MCF 10A (cell line): Measurements from ENCODE around the gene SGTB. TPM values are rescaled to one million over a fixed set of nuclear protein-coding genes. Genes with fewer than 3 reads are reported as not detected.

Experiments used
- BruUV-seq: library from RNA; stranded (reverse); fragments of 400-500 nt; replicated peaks from 2 replicates; lab custom pipeline; 2021; lab: Mats Ljungman, UMichigan
- CTCF ChIA-PET: fragments of 300-600 bp; sonication (Branson Sonifier 250); formaldehyde crosslinking; extraction: SDS; loops from one replicate; lab custom pipeline; 2021; ENCODE audit warnings: antibody characterized with exemption, inconsistent platforms; lab: Yijun Ruan, JAX
- POLR2A ChIA-PET: fragments of 300-600, 350-650 bp; sonication (Branson Sonifier 250); formaldehyde crosslinking; extraction: SDS; loops from one replicate; lab custom pipeline; 2020; ENCODE audit warnings: antibody characterized with exemption, inconsistent platforms; lab: Yijun Ruan, JAX
- DNase-seq: peaks from one replicate; pipeline ENCODE4 v3.0.0-alpha.2; 2018; ENCODE audit not compliant: unreplicated experiment
- H3K27ac Mint-ChIP-seq: one replicate; pipeline ENCODE4 v1.8.0; 2022; ENCODE audit warnings: mild to moderate bottlenecking, low read depth, mixed read lengths; ENCODE audit not compliant: unreplicated experiment
- H3K27me3 Mint-ChIP-seq: one replicate; pipeline ENCODE4 v1.8.0; 2022; ENCODE audit warnings: mixed read lengths; ENCODE audit not compliant: insufficient read depth, unreplicated experiment
- H3K36me3 Mint-ChIP-seq: one replicate; pipeline ENCODE4 v1.8.0; 2022; ENCODE audit warnings: mild to moderate bottlenecking, moderate library complexity, mixed read lengths; ENCODE audit not compliant: insufficient read depth, unreplicated experiment
- H3K4me1 Mint-ChIP-seq: one replicate; pipeline ENCODE4 v1.8.0; 2022; ENCODE audit warnings: mixed read lengths; ENCODE audit not compliant: insufficient read depth, unreplicated experiment
- H3K4me3 Mint-ChIP-seq: one replicate; pipeline ENCODE4 v1.8.0; 2022; ENCODE audit warnings: mild to moderate bottlenecking, moderate library complexity, mixed read lengths; ENCODE audit not compliant: unreplicated experiment
- H3K9me3 Mint-ChIP-seq: one replicate; pipeline ENCODE4 v1.8.0; 2022; ENCODE audit warnings: mixed read lengths; ENCODE audit not compliant: unreplicated experiment
- intact Hi-C: fragments of 100-400 bp; cut with micrococcal nuclease; formaldehyde crosslinking; loops from 2 replicates; pipeline ENCODE4 v1.14.1; 2022
- total RNA-seq: library from RNA; stranded (reverse); gene quantifications from 2 replicates; pipeline ENCODE4 v1.2.3, GENCODE V29; 2022
- TF ChIP-seq, protein P1 (sequence below): fragments of 200-600 bp; IDR thresholded peaks from one replicate; pipeline ENCODE4 v1.8.0; 2022; ENCODE audit warnings: antibody characterized with exemption, mild to moderate bottlenecking; ENCODE audit not compliant: unreplicated experiment

The SGTB gene
- total RNA-seq, 1 experiment from 2014 or later = 15.8 TPM

DNA sequence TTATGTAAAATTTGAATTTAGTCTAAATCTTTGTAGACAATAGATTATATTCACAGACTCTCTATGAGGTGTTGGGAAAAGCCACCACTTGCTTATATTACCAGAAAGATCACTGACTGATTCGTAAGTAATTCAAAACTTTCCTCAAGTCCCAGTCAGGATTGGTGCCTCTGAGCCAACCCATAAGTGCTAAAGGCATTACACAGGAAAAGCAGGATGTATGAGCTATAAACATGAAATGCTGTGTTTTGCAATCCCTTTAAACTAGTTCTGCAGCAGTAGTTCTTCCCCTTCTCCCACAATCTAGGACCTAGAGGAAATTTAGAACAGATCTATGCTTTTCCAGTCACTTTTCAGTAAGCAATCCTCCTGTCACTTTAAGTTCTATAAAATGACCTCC lies 49.1 kb downstream of the SGTB start:
- no peak for DNase-seq
- ChIA-PET CTCF (interaction anchor here (0.7 to 1.2 kb wide), 2 partner anchors 8 to 482 kb away, joined by 3 to 4 read pairs; no protein-coding TSS in a partner anchor), POLR2A (interaction anchor here (0.7 kb wide), 1 partner anchor 9 kb away, joined by 3 read pairs; no protein-coding TSS in a partner anchor)
- H3K9me3 Mint-ChIP-seq = no peaks in the 10 kb centered on the region
- intact Hi-C loops = no loop called here
- no peak overlapping the region for H3K27ac Mint-ChIP-seq
- H3K27me3 Mint-ChIP-seq = no peaks in the 10 kb centered on the region
- peaks cover 25% of the 10 kb centered on the region for H3K36me3 Mint-ChIP-seq
- BruUV-seq = no TSS peak
- H3K4me1 Mint-ChIP-seq = no peaks in the 10 kb centered on the region
- H3K4me3 Mint-ChIP-seq = no peak overlapping the region
- TF ChIP-seq, protein P1, sequence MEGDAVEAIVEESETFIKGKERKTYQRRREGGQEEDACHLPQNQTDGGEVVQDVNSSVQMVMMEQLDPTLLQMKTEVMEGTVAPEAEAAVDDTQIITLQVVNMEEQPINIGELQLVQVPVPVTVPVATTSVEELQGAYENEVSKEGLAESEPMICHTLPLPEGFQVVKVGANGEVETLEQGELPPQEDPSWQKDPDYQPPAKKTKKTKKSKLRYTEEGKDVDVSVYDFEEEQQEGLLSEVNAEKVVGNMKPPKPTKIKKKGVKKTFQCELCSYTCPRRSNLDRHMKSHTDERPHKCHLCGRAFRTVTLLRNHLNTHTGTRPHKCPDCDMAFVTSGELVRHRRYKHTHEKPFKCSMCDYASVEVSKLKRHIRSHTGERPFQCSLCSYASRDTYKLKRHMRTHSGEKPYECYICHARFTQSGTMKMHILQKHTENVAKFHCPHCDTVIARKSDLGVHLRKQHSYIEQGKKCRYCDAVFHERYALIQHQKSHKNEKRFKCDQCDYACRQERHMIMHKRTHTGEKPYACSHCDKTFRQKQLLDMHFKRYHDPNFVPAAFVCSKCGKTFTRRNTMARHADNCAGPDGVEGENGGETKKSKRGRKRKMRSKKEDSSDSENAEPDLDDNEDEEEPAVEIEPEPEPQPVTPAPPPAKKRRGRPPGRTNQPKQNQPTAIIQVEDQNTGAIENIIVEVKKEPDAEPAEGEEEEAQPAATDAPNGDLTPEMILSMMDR = no peak

GRCh38 chr5:65668696-65669095 lies 53.2 kb downstream of the SGTB start:
- H3K4me3 Mint-ChIP-seq = no peak overlapping the region
- H3K4me1 Mint-ChIP-seq = no peaks in the 10 kb centered on the region
- peaks cover 22% of the 10 kb centered on the region for H3K36me3 Mint-ChIP-seq
- BruUV-seq = no TSS peak
- no peak overlapping the region for H3K27ac Mint-ChIP-seq
- intact Hi-C loops = no loop called here
- TF ChIP-seq, protein P1 = no peak
- no peaks in the 10 kb centered on the region for H3K9me3 Mint-ChIP-seq
- ChIA-PET CTCF (no interaction called here), POLR2A (no interaction called here)
- DNase-seq = no peak
- no peaks in the 10 kb centered on the region for H3K27me3 Mint-ChIP-seq

- peak; percentile 31 for DNase-seq
- TF ChIP-seq, protein P1 = peak; percentile 31
- peaks cover 42% of the 10 kb centered on the region for H3K36me3 Mint-ChIP-seq
- ChIA-PET CTCF (interaction anchor here (0.6 to 2.5 kb wide), 10 partner anchors 9 to 435 kb away, joined by 3 to 12 read pairs (median 4); no protein-coding TSS in a partner anchor), POLR2A (interaction anchor here (0.9 to 1.5 kb wide), 5 partner anchors 8 to 59 kb away, joined by 3 to 5 read pairs (median 3); no protein-coding TSS in a partner anchor)
- no peaks in the 10 kb centered on the region for H3K4me1 Mint-ChIP-seq
- intact Hi-C loops = no loop called here
- no peaks in the 10 kb centered on the region for H3K27me3 Mint-ChIP-seq
- no peak overlapping the region for H3K4me3 Mint-ChIP-seq
- no TSS peak for BruUV-seq
- H3K9me3 Mint-ChIP-seq = no peaks in the 10 kb centered on the region
- no peak overlapping the region for H3K27ac Mint-ChIP-seq
These were observed 57.9 kb downstream of the SGTB start for GRCh38 chr5:65663804-65664521.

- no peak overlapping the region for H3K27ac Mint-ChIP-seq
- no peaks in the 10 kb centered on the region for H3K4me1 Mint-ChIP-seq
- TF ChIP-seq, protein P1 = no peak
- no peaks in the 10 kb centered on the region for H3K27me3 Mint-ChIP-seq
- intact Hi-C loops = no loop called here
- CTCF ChIA-PET = no interaction called here
- H3K9me3 Mint-ChIP-seq = no peaks in the 10 kb centered on the region
- BruUV-seq = no TSS peak
- H3K36me3 Mint-ChIP-seq = peaks cover 37% of the 10 kb centered on the region
- POLR2A ChIA-PET = no interaction called here
- H3K4me3 Mint-ChIP-seq = no peak overlapping the region
- no peak for DNase-seq
These were observed 67.2 kb downstream of the SGTB start for GRCh38 chr5:65654713-65655112.
